SJCRH30 (cell line): ENCODE measurements around the gene WIZ. TPM values are rescaled to one million over a fixed set of nuclear protein-coding genes. Genes with fewer than 3 reads are reported as not detected.
A peak's percentile ranks its signal among the peaks of the same experiment; 100 is the strongest.
"Not testable (repeated sequence)": the region's sequence is repeated elsewhere in the genome, so short reads cannot be mapped to it uniquely, and the experiment has no call there.

Source experiments
- DNase-seq, 2 experiments: peaks; one replicate each; pipeline ENCODE4 v3.0.0-alpha.2; 2015 to 2020
- H3K27ac ChIP-seq: fragments of 250-450 bp; sonication (Bioruptor Pico); 2 replicates; pipeline ENCODE4 v1.5.1; 2020; ENCODE audit warnings: mild to moderate bottlenecking, moderate library complexity
- H3K27me3 ChIP-seq: fragments of 250-450 bp; sonication (Bioruptor Pico); 2 replicates; pipeline ENCODE4 v1.5.1; 2020; ENCODE audit warnings: mild to moderate bottlenecking, moderate library complexity
- H3K36me3 ChIP-seq: fragments of 250-450 bp; sonication (Bioruptor Pico); 2 replicates; pipeline ENCODE4 v1.5.1; 2020; ENCODE audit warnings: mild to moderate bottlenecking, moderate library complexity
- H3K4me1 ChIP-seq: fragments of 250-450 bp; sonication (Bioruptor Pico); 2 replicates; pipeline ENCODE4 v1.5.1; 2020; ENCODE audit warnings: mild to moderate bottlenecking, moderate library complexity
- H3K4me3 ChIP-seq: fragments of 250-450 bp; sonication (Bioruptor Pico); 2 replicates; pipeline ENCODE4 v1.5.1; 2020; ENCODE audit warnings: mild to moderate bottlenecking, moderate library complexity
- H3K9me3 ChIP-seq: fragments of 250-450 bp; sonication (Bioruptor Pico); replicated peaks from 2 replicates; pipeline ENCODE4 v1.5.1; 2020; ENCODE audit warnings: mild to moderate bottlenecking, moderate library complexity
- total RNA-seq: library from RNA; depleted of rRNA; stranded (reverse); fragments of >200 nt; shearing (Covaris generic); gene quantifications from 2 replicates; pipeline ENCODE4 v1.2.3, GENCODE V29; 2014; rRNA removed

WIZ gene
- 23.0 and 23.8 TPM in 2 replicates for total RNA-seq

DNA sequence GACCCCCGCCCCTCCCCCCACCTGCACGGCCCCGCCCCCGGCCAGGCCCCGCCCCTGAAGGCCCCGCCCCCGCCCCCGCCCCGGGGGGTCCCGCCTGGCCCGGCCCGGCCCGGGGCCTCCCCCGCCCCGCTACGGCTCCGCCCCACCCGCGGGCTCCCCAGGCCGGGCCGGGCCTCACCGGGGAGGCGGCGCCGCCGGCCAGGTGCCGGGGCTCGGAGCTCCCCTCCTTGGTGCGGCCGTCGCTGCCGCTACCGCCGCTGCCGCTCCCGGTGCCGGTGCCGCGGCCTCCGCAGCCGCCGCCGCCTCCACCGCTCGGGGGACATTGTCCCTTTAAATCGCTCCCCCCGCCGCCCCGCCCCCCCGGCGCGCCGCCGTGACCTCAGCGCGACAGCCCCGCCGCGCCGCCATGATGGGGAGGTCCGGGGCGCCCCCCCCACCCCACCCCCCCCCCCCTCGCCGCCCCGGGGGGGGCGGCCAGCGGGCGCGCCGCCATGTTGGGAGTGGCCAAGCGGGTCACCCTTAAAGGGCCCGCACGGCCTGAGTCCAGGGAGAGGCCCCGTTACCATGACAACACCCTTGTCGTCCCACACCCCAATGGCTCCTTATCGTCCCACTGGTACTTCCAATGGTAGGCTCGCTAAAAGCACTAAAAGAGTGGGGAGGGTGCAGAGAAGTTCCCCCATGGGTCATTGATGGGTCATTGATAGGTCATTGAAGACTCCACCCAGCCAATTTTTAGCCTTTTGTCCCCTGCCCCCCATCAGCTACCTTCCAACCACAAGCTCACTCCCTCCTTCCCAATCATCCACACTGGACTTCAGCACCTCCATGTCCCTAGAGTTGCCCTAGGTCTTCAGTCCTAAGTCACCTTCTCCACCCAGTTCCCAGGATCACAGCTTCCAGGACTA is at the start of gene WIZ:
WIZ (minus strand) TSS at position 337 of the 908 bp plus-strand sequence. CDS start 1,649 bp downstream, outside the sequence.
- peak within 1 kb of the TSS; percentile 55 for H3K4me3 ChIP-seq
- H3K27me3 ChIP-seq, result no peaks in the 10 kb centered on the region
- DNase-seq, result peak; percentile 89
- no peaks in the 10 kb centered on the region for H3K9me3 ChIP-seq
- H3K27ac ChIP-seq, result no peak within 1 kb of the TSS
- H3K4me1 ChIP-seq, result peaks cover 9% of the 10 kb centered on the region
- H3K36me3 ChIP-seq, result no peaks in the 10 kb centered on the region

DNA sequence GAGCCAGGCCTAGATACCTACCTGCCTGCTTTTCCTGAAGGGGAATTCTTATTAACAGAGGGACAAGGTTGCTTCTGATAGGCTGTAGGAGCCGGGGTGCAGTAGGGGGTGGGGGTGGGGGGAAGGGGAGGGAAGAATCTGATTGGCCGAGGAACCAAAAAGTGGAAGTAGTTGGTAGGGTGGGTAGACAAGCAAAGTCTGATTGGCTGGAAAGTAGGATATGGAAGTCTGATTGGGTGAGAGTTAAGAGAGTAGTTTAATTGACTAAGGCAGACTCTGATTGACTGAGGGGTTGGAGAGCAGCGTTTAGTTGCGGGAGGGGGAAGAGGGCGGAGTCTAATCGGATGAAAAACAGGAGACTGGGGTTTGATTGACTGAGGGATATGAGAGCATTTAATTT is 49.2 kb upstream of the WIZ start:
- no peak overlapping the region for H3K27ac ChIP-seq
- no peaks in the 10 kb centered on the region for H3K4me1 ChIP-seq
- peaks cover 12% of the 10 kb centered on the region; the same call in 1 of the 2 replicates for H3K27me3 ChIP-seq
- H3K36me3 ChIP-seq, result no peaks in the 10 kb centered on the region
- no peak overlapping the region for H3K4me3 ChIP-seq
- no peaks in the 10 kb centered on the region for H3K9me3 ChIP-seq
- DNase-seq, result no peak

- Histone ChIP-seq H3K4me3 (no peak overlapping the region), H3K9me3 (no peaks in the 10 kb centered on the region), H3K4me1 (no peaks in the 10 kb centered on the region), H3K27ac (no peak overlapping the region), H3K36me3 (no peaks in the 10 kb centered on the region), H3K27me3 (peaks cover 12% of the 10 kb centered on the region; the same call in 1 of the 2 replicates)
- no peak for DNase-seq
These were observed 48.6 kb upstream of the WIZ start for GRCh38 chr19:15498156-15498858.

DNA sequence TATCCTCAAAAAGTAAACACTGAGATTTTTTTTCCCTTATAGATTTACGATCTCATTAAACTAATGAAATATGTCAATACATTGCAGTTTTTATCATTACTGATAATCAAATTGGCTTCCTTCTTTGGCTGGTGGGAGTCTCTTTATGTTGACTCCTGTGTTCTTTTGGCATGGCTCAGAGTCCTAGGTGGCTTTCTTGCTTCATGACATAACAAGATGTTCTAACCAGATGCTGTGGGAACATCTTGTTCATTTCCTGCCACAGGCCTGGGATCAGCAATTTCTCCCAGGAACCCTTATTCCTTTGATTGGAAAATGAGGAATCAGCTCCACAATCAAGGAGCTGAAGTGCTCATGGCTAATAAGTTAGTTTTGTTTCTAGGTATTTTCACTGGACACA is 45.4 kb upstream of the WIZ start:
- no peak for DNase-seq
- Histone ChIP-seq H3K27ac (no peak overlapping the region), H3K4me3 (no peak overlapping the region), H3K4me1 (no peaks in the 10 kb centered on the region), H3K27me3 (peaks cover 2% of the 10 kb centered on the region; the same call in 1 of the 2 replicates), H3K9me3 (no peaks in the 10 kb centered on the region), H3K36me3 (no peaks in the 10 kb centered on the region)

DNA sequence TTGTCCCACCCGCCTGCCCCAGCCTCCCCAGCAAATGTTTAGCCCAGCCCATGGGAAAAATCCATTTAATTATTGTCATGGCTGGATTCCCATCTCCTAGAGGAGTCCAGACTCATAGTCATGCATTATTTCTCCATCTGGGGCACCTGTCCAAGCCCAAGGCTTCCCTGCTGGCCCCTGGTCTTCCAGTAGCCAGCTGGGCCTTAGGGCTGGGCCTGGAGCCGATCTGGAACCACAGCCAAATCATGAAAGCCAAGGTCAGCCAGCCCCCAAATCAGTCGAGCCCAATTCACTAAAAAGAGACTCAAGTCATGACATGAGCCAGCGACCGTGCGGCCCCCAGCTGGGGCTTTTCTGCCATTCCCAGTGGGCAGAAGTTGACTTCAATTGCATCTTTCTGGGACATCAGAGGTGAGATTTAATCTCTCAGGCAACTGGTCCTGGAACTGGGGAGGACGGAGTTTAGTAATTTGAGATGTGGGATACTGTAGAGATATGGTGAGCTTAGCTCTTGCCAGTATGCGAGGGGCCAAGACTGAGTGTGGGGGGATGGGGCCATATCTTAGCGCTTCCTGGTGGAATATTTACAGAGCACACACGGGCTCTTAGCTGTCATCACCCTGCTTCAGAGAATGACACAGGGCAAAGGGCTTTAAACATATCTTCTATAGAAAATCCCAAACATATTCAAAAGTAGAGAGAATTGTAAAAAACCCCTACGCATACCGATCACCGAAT is 38.9 kb upstream of the WIZ start:
- no peaks in the 10 kb centered on the region for H3K4me1 ChIP-seq
- H3K36me3 ChIP-seq, result no peaks in the 10 kb centered on the region
- no peak overlapping the region for H3K4me3 ChIP-seq
- DNase-seq, result no peak
- no peaks in the 10 kb centered on the region for H3K27me3 ChIP-seq
- H3K9me3 ChIP-seq, result 0 out of 2 replicates have a peak, but pooled peaks cover 4% of the 10 kb centered on the region
- H3K27ac ChIP-seq, result no peak overlapping the region

- H3K4me1 ChIP-seq, result no peaks in the 10 kb centered on the region
- H3K4me3 ChIP-seq, result no peak overlapping the region
- H3K9me3 ChIP-seq, result 0 out of 2 replicates have a peak, but pooled peaks cover 4% of the 10 kb centered on the region
- no peaks in the 10 kb centered on the region for H3K27me3 ChIP-seq
- H3K27ac ChIP-seq, result no peak overlapping the region
- H3K36me3 ChIP-seq, result no peaks in the 10 kb centered on the region
- DNase-seq, result no peak
These were observed 37.3 kb upstream of the WIZ start for GRCh38 chr19:15487038-15487437.

DNA sequence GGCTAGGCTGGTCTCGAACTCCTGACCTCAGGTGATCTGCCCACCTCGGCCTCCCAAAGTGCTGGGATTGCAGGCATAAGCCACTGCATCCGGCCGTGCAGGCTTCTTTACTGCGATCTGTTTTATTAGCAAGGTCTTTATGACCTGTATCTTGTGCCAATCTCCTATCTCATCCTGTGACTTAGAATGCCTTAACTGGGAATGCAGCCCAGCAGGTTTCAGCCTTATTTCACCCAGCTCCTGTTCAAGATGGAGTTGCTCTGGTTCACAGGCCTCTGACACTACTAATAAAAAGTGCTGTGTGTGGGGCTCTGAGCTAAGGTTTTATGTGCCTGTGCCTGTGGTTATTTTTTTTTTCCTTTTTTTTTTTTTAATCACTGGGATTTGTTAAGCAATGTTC is 36.0 kb upstream of the WIZ start:
- H3K9me3 ChIP-seq, H3K4me1 ChIP-seq, H3K4me3 ChIP-seq, H3K27me3 ChIP-seq, DNase-seq, H3K36me3 ChIP-seq, H3K27ac ChIP-seq: not testable (repeated sequence)

DNA sequence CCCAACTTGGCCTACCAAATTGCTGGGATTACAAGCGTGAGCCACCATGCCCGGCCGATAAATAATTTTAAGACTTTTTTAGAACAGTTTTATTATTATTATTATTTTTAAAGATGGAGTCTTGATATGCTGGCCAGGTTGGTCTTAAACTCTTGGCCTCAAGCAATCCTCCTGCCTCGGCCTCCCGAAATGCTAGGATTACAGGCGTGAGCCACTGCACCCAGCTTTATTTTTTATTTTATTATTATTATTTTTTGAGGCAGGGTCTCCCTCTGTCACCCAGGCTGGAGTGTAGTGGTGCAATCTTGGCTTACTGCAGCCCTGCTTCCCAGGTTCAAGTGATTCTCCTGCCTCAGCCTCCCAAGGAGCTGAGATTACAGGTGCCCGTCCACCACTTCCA is 31.2 kb upstream of the WIZ start:
- H3K4me1 ChIP-seq, H3K27ac ChIP-seq, DNase-seq, H3K27me3 ChIP-seq, H3K9me3 ChIP-seq, H3K36me3 ChIP-seq, H3K4me3 ChIP-seq: not testable (repeated sequence)

DNA sequence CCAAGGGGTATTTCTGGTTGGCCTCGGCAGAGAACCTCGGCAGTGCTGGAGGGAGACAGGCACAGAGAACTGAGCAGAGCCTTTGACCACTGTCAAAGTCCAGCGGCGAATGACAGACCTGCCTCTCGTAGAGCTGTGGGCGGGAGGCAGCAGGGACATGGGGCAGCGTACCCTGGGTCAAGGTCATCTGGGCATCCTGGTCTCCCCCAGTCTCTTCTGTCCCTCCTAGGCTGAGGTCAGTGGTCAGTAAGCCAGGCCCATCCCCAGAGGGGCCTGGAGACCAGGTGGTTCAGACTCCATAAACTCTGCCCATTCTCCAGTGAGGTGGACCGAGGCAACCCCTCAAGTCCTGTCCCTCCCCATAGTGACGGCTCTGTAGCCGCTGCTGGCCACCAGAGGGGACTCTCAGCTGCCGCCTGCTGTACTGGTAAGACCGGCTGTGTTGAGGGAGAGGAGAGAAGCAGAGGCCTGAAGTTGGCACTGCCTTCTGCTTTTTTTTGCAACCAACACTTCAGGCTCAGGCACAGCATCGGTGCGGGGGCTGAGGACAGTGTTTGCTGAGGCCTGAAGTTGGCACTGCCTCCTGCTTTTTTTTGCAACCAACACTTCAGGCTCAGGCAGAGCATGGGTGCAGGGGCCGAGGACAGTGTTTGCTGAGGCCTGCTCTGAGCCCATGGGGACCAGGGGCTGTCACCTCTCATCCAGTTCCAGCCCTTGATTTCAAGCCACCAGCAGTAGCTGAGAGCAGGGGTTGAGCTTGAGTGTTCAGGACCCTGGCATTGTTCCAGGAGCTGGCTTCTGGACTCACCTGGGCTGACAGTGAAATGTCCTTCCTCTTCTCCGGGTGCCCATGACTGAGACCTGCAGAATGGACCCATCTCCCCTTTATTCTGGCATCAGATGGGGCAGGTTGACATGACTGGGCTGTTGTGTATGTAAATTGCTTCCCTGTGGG is 29.9 kb upstream of the WIZ start, which contains the start of gene PGLYRP2:
PGLYRP2 (minus strand) TSS at position 111 of the 955 bp plus-strand sequence. CDS start 130 bp downstream, outside the sequence.
- H3K27me3 ChIP-seq, result peaks cover 5% of the 10 kb centered on the region; the same call in 1 of the 2 replicates
- no peak for DNase-seq
- no peaks in the 10 kb centered on the region for H3K4me1 ChIP-seq
- no peak within 1 kb of the TSS for H3K4me3 ChIP-seq
- H3K27ac ChIP-seq, result no peak within 1 kb of the TSS
- no peaks in the 10 kb centered on the region for H3K36me3 ChIP-seq
- no peaks in the 10 kb centered on the region for H3K9me3 ChIP-seq

DNA sequence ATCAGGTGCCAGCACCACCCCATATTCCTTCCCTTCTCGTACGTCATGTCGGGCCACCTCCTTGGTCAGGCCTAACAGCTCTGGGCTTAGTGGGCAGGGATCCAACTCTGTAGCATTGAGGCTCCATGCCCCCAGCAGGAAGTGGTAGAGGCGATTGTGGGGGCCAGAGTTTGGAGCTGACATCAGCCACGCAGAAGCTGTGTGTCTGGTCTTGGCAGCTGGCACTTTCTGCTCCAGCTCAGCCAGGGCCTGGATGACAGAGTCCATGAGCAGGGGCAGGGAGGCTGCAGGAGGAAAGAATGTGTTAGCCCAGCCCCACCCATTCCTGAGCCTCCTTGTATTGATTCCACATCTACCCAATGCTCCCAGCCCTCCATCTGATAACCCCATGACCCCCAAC is 26.6 kb upstream of the WIZ start:
- Histone ChIP-seq H3K9me3 (no peaks in the 10 kb centered on the region), H3K27ac (no peak overlapping the region), H3K4me3 (no peak overlapping the region), H3K36me3 (no peaks in the 10 kb centered on the region), H3K4me1 (no peaks in the 10 kb centered on the region), H3K27me3 (peaks cover 5% of the 10 kb centered on the region; the same call in 1 of the 2 replicates)
- DNase-seq, result no peak

GRCh38 chr19:15475611-15476010 is 25.9 kb upstream of the WIZ start:
- Histone ChIP-seq H3K4me1 (no peaks in the 10 kb centered on the region), H3K27me3 (peaks cover 5% of the 10 kb centered on the region; the same call in 1 of the 2 replicates), H3K27ac (no peak overlapping the region), H3K4me3 (no peak overlapping the region), H3K9me3 (no peaks in the 10 kb centered on the region), H3K36me3 (no peaks in the 10 kb centered on the region)
- DNase-seq, result no peak

GRCh38 chr19:15475169-15475568 is 25.4 kb upstream of the WIZ start:
- DNase-seq, result no peak
- no peak overlapping the region for H3K4me3 ChIP-seq
- H3K9me3 ChIP-seq, result no peaks in the 10 kb centered on the region
- H3K27me3 ChIP-seq, result peaks cover 5% of the 10 kb centered on the region; the same call in 1 of the 2 replicates
- H3K27ac ChIP-seq, result no peak overlapping the region
- H3K4me1 ChIP-seq, result no peaks in the 10 kb centered on the region
- no peaks in the 10 kb centered on the region for H3K36me3 ChIP-seq

GRCh38 chr19:15473821-15474220 is 24.1 kb upstream of the WIZ start:
- not testable (repeated sequence) for DNase-seq

More at GRCh38 chr19:15473821-15474220, 24.1 kb upstream of the WIZ start:
- not testable (repeated sequence) for H3K4me3 ChIP-seq, H3K27ac ChIP-seq, H3K9me3 ChIP-seq, H3K27me3 ChIP-seq, H3K4me1 ChIP-seq, H3K36me3 ChIP-seq
